K562 (cell line): ENCODE measurements around the gene PHETA1. TPM values are rescaled to one million over a fixed set of nuclear protein-coding genes. Genes with fewer than 3 reads are reported as not detected.

Source experiments
- MGA ChIP-seq: fragments of 450-650 bp; IDR thresholded peaks from 2 replicates; pipeline ENCODE4 v1.6.1; 2016; ENCODE audit warnings: mild to moderate bottlenecking, moderate library complexity
- MTA3 ChIP-seq: fragments of 450-650 bp; formaldehyde crosslinking; IDR thresholded peaks from 2 replicates; pipeline ENCODE4 v1.6.1; 2017; ENCODE audit warnings: mild to moderate bottlenecking, borderline replicate concordance
- SIN3A ChIP-seq, 2 experiments: fragments of 150-350 bp in 1 of 2; IDR thresholded peaks; 2 replicates each; pipeline ENCODE4 v1.6.1; 2011 to 2016; ENCODE audit warnings: borderline replicate concordance in 2 of 2, low read depth in 2 of 2, low read length in 2 of 2, mild to moderate bottlenecking in 2 of 2, moderate library complexity in 2 of 2; ENCODE audit not compliant: control insufficient read depth in 1 of 2
- STAT5B ChIP-seq: fragments of 250-450 bp; sonication (Bioruptor Pico); IDR thresholded peaks from 2 replicates; pipeline ENCODE4 v1.8.0; 2021; ENCODE audit warnings: mild to moderate bottlenecking, inconsistent platforms
- TCFL5 ChIP-seq: fragments of 250-450 bp; sonication (Bioruptor Pico); conservative IDR thresholded peaks from 2 replicates; pipeline ENCODE4 v1.6.1; 2021; ENCODE audit warnings: mild to moderate bottlenecking, moderate library complexity, matching md5 sums
- TSC22D4 ChIP-seq: fragments of 450-650 bp; IDR thresholded peaks from 2 replicates; pipeline ENCODE4 v1.6.1; 2016; ENCODE audit warnings: missing genetic modification characterization, missing biosample characterization, control low read depth
- polyA plus RNA-seq, 8 experiments: library from polyadenylated mRNA; depleted of rRNA in 4 of 8; stranded (reverse) in 5 of 8; unstranded in 3 of 8; fragments of >200 nt; fragmentation: Nextera tagmentation in 2 of 8; fragmentation: Illumina TruSeq in 1 of 8; extraction: Ambion mirVana in 2 of 8; extraction: Trizol in 1 of 8; gene quantifications; 2 replicates each; pipeline versions ENCODE4 v1.2.1 to v1.2.3, GENCODE V29; 2011 to 2014; ENCODE audit warnings: inconsistent platforms in 1 of 8, missing spikeins in 1 of 8
- total RNA-seq, 7 experiments: library from RNA; depleted of rRNA in 6 of 7; stranded (reverse); fragments of >200 nt in 6 of 7; fragmentation: Illumina TruSeq in 2 of 7; extraction: Trizol in 2 of 7; gene quantifications; 2 replicates each; pipeline versions ENCODE4 v1.2.1 to v1.2.3, GENCODE V29; 2011 to 2021; ENCODE audit warnings: low replicate concordance in 1 of 7
- TF ChIP-seq, protein P1 (sequence below): fragments of 250-450 bp; sonication (Bioruptor Pico); IDR thresholded peaks from 2 replicates; pipeline ENCODE4 v1.4.0; 2020

The PHETA1 gene
- total and polyA plus RNA-seq, 9 of the 15 experiments (the other 6 are each of a cell fraction or from before 2014, with no cell fraction given): 0.03 to 12.4 (median 3.0) TPM

DNA sequence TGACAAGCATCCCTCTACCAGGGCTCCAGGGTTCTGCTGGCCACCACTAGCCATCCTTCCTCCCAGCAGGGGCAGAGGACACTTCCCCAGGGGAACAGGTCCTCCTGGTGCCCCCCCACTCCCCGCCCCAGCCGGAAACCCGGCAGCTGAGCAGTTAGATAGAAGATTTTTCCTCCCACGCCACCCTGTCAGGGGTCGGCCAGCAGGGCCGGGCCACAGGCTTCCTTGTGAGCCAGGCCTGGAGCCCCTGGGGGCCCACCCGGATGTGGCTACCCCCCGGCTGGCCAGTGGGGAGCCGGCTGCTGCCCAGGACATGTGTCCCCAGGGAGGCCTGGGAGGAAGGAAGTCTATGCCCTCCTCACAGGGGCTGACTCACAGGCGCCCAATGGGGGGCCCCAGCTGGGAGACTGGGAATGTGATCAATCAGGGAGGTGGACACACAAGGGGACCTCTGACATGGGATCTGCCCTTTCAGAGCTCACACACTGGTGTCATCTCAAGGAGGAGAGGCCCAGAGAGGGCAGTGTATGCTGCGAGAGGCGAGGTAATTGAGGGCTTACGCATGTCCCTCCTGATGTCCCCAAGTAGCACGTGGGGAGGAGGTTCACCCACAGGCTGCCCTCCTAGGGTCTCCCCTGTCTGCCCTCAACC lies 41.0 kb upstream of the PHETA1 start (continued):
- TF ChIP-seq MGA: no peak
- TF ChIP-seq, protein P1, sequence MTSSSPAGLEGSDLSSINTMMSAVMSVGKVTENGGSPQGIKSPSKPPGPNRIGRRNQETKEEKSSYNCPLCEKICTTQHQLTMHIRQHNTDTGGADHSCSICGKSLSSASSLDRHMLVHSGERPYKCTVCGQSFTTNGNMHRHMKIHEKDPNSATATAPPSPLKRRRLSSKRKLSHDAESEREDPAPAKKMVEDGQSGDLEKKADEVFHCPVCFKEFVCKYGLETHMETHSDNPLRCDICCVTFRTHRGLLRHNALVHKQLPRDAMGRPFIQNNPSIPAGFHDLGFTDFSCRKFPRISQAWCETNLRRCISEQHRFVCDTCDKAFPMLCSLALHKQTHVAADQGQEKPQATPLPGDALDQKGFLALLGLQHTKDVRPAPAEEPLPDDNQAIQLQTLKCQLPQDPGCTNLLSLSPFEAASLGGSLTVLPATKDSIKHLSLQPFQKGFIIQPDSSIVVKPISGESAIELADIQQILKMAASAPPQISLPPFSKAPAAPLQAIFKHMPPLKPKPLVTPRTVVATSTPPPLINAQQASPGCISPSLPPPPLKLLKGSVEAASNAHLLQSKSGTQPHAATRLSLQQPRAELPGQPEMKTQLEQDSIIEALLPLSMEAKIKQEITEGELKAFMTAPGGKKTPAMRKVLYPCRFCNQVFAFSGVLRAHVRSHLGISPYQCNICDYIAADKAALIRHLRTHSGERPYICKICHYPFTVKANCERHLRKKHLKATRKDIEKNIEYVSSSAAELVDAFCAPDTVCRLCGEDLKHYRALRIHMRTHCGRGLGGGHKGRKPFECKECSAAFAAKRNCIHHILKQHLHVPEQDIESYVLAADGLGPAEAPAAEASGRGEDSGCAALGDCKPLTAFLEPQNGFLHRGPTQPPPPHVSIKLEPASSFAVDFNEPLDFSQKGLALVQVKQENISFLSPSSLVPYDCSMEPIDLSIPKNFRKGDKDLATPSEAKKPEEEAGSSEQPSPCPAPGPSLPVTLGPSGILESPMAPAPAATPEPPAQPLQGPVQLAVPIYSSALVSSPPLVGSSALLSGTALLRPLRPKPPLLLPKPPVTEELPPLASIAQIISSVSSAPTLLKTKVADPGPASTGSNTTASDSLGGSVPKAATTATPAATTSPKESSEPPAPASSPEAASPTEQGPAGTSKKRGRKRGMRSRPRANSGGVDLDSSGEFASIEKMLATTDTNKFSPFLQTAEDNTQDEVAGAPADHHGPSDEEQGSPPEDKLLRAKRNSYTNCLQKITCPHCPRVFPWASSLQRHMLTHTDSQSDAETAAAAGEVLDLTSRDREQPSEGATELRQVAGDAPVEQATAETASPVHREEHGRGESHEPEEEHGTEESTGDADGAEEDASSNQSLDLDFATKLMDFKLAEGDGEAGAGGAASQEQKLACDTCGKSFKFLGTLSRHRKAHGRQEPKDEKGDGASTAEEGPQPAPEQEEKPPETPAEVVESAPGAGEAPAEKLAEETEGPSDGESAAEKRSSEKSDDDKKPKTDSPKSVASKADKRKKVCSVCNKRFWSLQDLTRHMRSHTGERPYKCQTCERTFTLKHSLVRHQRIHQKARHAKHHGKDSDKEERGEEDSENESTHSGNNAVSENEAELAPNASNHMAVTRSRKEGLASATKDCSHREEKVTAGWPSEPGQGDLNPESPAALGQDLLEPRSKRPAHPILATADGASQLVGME (CRISPR knock-in tag): no peak; the same call in 1 of the 2 replicates
- TF ChIP-seq MTA3: no peak
- TF ChIP-seq SIN3A (IDR thresholded peaks at IDR 0.05; ENCODE audit: borderline replicate concordance in 2 of 2, control insufficient read depth in 1 of 2, low read depth in 2 of 2, low read length in 2 of 2): peak in 1 of 2 experiments; percentile 6; a peak in 1 of 4 replicates
- no peak for TF ChIP-seq TCFL5 (CRISPR knock-in tag)
- no peak for TF ChIP-seq STAT5B (CRISPR knock-in tag)
- no peak for TF ChIP-seq TSC22D4
